SK-N-SH (cell line): ENCODE data around the gene SLIT1. TPM values are rescaled to one million over a fixed set of nuclear protein-coding genes. Genes with fewer than 3 reads are reported as not detected.

Experiments used
- CTCF ChIA-PET: fragments of 300-600, 350-600 bp; formaldehyde crosslinking; extraction: SDS; loops from one replicate; lab custom pipeline; 2021; lab: Yijun Ruan, JAX
- POLR2A ChIA-PET: fragments of 350-600 bp; sonication (Branson Sonifier 250); formaldehyde crosslinking; extraction: SDS; loops from one replicate; lab custom pipeline; 2020; ENCODE audit warnings: antibody characterized with exemption, inconsistent platforms; lab: Yijun Ruan, JAX
- DNase-seq: peaks from one replicate; pipeline ENCODE4 v3.0.0; 2012
- H2AFZ ChIP-seq: fragments of 200-600 bp; sonication (generic); 2 replicates; pipeline ENCODE4 v1.8.1; 2016; ENCODE audit warnings: antibody characterized with exemption, mild to moderate bottlenecking, low read depth
- H3F3A ChIP-seq: fragments of 200-600 bp; sonication (generic); replicated peaks from 2 replicates; pipeline ENCODE3; 2016; ENCODE audit warnings: antibody characterized with exemption, mild to moderate bottlenecking; ENCODE audit not compliant: insufficient read depth
- H3K27ac ChIP-seq, 2 experiments: fragments of 200-500 bp in 1 of 2; fragments of 200-600 bp in 1 of 2; sonication (Bioruptor generic) in 1 of 2; sonication (generic), shearing (Covaris generic) in 1 of 2; 2 replicates each; pipeline versions ENCODE4 v1.5.1 to v1.6.1; 2014 to 2016; ENCODE audit warnings: low read depth in 2 of 2, inconsistent platforms in 1 of 2, low read length in 1 of 2, mild to moderate bottlenecking in 1 of 2, mixed read lengths in 1 of 2
- H3K27me3 ChIP-seq: fragments of 200-600 bp; sonication (generic), shearing (Covaris generic); 2 replicates; pipeline ENCODE4 v1.6.1; 2016; ENCODE audit warnings: mixed run types; ENCODE audit not compliant: insufficient read depth
- H3K36me3 ChIP-seq, 2 experiments: fragments of 200-500 bp in 1 of 2; fragments of 200-600 bp in 1 of 2; sonication (Bioruptor generic) in 1 of 2; sonication (generic) in 1 of 2; replicated peaks in 1 of 2; 2 replicates each; pipeline versions ENCODE3 to v1.5.1; 2014 to 2016; ENCODE audit warnings: low read length in 1 of 2, mild to moderate bottlenecking in 1 of 2; ENCODE audit not compliant: insufficient read depth in 2 of 2, control insufficient read depth in 1 of 2
- H3K4me1 ChIP-seq, 2 experiments: fragments of 200-500 bp in 1 of 2; fragments of 200-600 bp in 1 of 2; sonication (Bioruptor generic) in 1 of 2; sonication (generic), shearing (Covaris generic) in 1 of 2; 2 replicates each; pipeline versions ENCODE4 v1.5.1 to v1.6.1; 2014 to 2016; ENCODE audit warnings: low read depth in 1 of 2, low read length in 1 of 2, mixed run types in 1 of 2; ENCODE audit not compliant: insufficient read depth in 2 of 2, control insufficient read depth in 1 of 2
- H3K4me2 ChIP-seq: fragments of 200-600 bp; sonication (generic), shearing (Covaris generic); 2 replicates; pipeline ENCODE4 v1.6.1; 2017; ENCODE audit warnings: mixed run types
- H3K4me3 ChIP-seq, 2 experiments: fragments of 200-500 bp in 1 of 2; fragments of 200-600 bp in 1 of 2; sonication (Bioruptor generic) in 1 of 2; sonication (generic), shearing (Covaris generic) in 1 of 2; 2 replicates each; pipeline versions ENCODE4 v1.5.1 to v1.8.1; 2014 to 2016; ENCODE audit warnings: low read depth in 2 of 2, inconsistent platforms in 1 of 2, low read length in 1 of 2, mild to moderate bottlenecking in 1 of 2, mixed read lengths in 1 of 2, moderate library complexity in 1 of 2
- H3K79me2 ChIP-seq: fragments of 200-600 bp; sonication (generic); 2 replicates; pipeline ENCODE4 v1.8.1; 2017; ENCODE audit warnings: mild to moderate bottlenecking; ENCODE audit not compliant: insufficient read depth
- H3K9ac ChIP-seq: fragments of 200-600 bp; sonication (generic); 2 replicates; pipeline ENCODE4 v1.6.1; 2017; ENCODE audit warnings: mixed run types
- H3K9me2 ChIP-seq: fragments of 200-600 bp; sonication (generic); 2 replicates; pipeline ENCODE4 v1.6.1; 2017; ENCODE audit warnings: mixed run types
- H3K9me3 ChIP-seq: fragments of 200-600 bp; sonication (generic); 2 replicates; pipeline ENCODE4 v1.6.1; 2017; ENCODE audit warnings: mixed run types, mild to moderate bottlenecking, moderate library complexity
- H4K20me1 ChIP-seq: fragments of 200-600 bp; sonication (generic); 2 replicates; pipeline ENCODE4 v1.6.1; 2017; ENCODE audit warnings: mild to moderate bottlenecking, mixed run types; ENCODE audit not compliant: insufficient read depth
- CTCF ChIP-seq: fragments of 200-600 bp; sonication (generic); IDR thresholded peaks from 2 replicates; pipeline ENCODE4 v1.6.1; 2017; ENCODE audit warnings: antibody characterized with exemption, mild to moderate bottlenecking, moderate library complexity
- ELF1 ChIP-seq: IDR thresholded peaks from 2 replicates; pipeline ENCODE4 v1.4.0; 2012
- GATA2 ChIP-seq: sonication (generic); formaldehyde crosslinking; IDR thresholded peaks from 2 replicates; pipeline ENCODE4 v1.5.0; 2020; ENCODE audit warnings: mild to moderate bottlenecking, missing genetic modification reagents
- MAX ChIP-seq: IDR thresholded peaks from 2 replicates; pipeline ENCODE4 v1.4.0; 2012; ENCODE audit warnings: low read depth
- MXI1 ChIP-seq: IDR thresholded peaks from 2 replicates; pipeline ENCODE4 v1.6.1; 2012; ENCODE audit warnings: mild to moderate bottlenecking, low read depth, low read length, improper control_type of control experiment
- NFIC ChIP-seq: IDR thresholded peaks from 2 replicates; pipeline ENCODE4 v1.4.0; 2012; ENCODE audit warnings: borderline replicate concordance
- NRF1 ChIP-seq: IDR thresholded peaks from 2 replicates; pipeline ENCODE4 v1.6.1; 2012; ENCODE audit warnings: low read depth, mild to moderate bottlenecking, low read length
- PBX3 ChIP-seq: IDR thresholded peaks from 2 replicates; pipeline ENCODE4; 2012
- POLR2AphosphoS5 ChIP-seq: IDR thresholded peaks from 2 replicates; pipeline ENCODE4 v1.6.1; 2012; ENCODE audit warnings: low read depth, low read length
- RCOR1 ChIP-seq: fragments of 150-350 bp; IDR thresholded peaks from 2 replicates; pipeline ENCODE4 v1.6.1; 2017; ENCODE audit warnings: antibody characterized with exemption, low read length
- RFX5 ChIP-seq: IDR thresholded peaks from 2 replicates; pipeline ENCODE4 v1.6.1; 2012; ENCODE audit warnings: mild to moderate bottlenecking, improper control_type of control experiment, low read length
- SMC3 ChIP-seq: IDR thresholded peaks from 2 replicates; pipeline ENCODE4 v1.6.1; 2012; ENCODE audit warnings: low read depth, low read length, improper control_type of control experiment
- TAF1 ChIP-seq: IDR thresholded peaks from 2 replicates; pipeline ENCODE4 v1.6.1; 2012; ENCODE audit warnings: low read depth, mild to moderate bottlenecking, low read length, moderate library complexity, borderline replicate concordance
- USF1 ChIP-seq: IDR thresholded peaks from 2 replicates; pipeline ENCODE4 v1.4.0; 2012; ENCODE audit warnings: low read depth, borderline replicate concordance
- YY1 ChIP-seq: IDR thresholded peaks from 2 replicates; pipeline ENCODE4 v1.4.0; 2012; ENCODE audit warnings: low read depth, mild to moderate bottlenecking
- ZBTB33 ChIP-seq: IDR thresholded peaks from 2 replicates; pipeline ENCODE4 v1.4.0; 2012; ENCODE audit warnings: low read depth, borderline replicate concordance
- WGBS: methylation state at CpG from one replicate; pipeline ENCODE4 v1.1.6; 2017; ENCODE audit warnings: low lambda C conversion rate; 5-methylcytosine and 5-hydroxymethylcytosine counted together
- polyA plus RNA-seq, 3 experiments: library from polyadenylated mRNA; depleted of rRNA; stranded (reverse); fragments of >200 nt; gene quantifications; 2 replicates each; pipeline ENCODE4 v1.2.3, GENCODE V29; 2012

SLIT1 gene
- polyA plus RNA-seq, 1 of the 3 experiments (the other 2 are of a cell fraction) = 0.05 TPM

- CTCF ChIA-PET = interaction anchor here (1.2 to 2.7 kb wide), 6 partner anchors 13 to 146 kb away, joined by 4 to 12 read pairs (median 7); no protein-coding TSS in a partner anchor
- TF ChIP-seq TAF1 = no peak
- no peak for TF ChIP-seq GATA2 (CRISPR knock-in tag)
- no peak for TF ChIP-seq PBX3
- no peak for TF ChIP-seq SMC3
- no peak for TF ChIP-seq RFX5
- TF ChIP-seq MAX = no peak
- TF ChIP-seq ZBTB33 = no peak
- TF ChIP-seq MXI1 = no peak
- TF ChIP-seq CTCF = no peak
- TF ChIP-seq POLR2AphosphoS5 = no peak
- no peak for TF ChIP-seq NFIC
- TF ChIP-seq USF1 = no peak
- no peak for TF ChIP-seq RCOR1
- no peak for TF ChIP-seq NRF1
- no peak for TF ChIP-seq YY1
- TF ChIP-seq ELF1 = no peak
- no peak overlapping the region for H3K27ac ChIP-seq
- no peaks in the 10 kb centered on the region for H3F3A ChIP-seq
- H2AFZ ChIP-seq = no peak overlapping the region
- H3K4me1 ChIP-seq = no peaks in the 10 kb centered on the region; a peak in 1 of 4 replicates
- DNase-seq = no peak
- no peaks in the 10 kb centered on the region for H3K36me3 ChIP-seq
- no peaks in the 10 kb centered on the region for H4K20me1 ChIP-seq
- H3K4me2 ChIP-seq = no peak overlapping the region
- H3K9me3 ChIP-seq = no peaks in the 10 kb centered on the region
- no peaks in the 10 kb centered on the region for H3K79me2 ChIP-seq
- no peaks in the 10 kb centered on the region for H3K9me2 ChIP-seq
- H3K9ac ChIP-seq = no peak overlapping the region
- WGBS = 43% methylated on average over 10 of the region's 15 CpGs
- H3K4me3 ChIP-seq = no peak overlapping the region
- POLR2A ChIA-PET = no interaction called here
- peaks cover 51% of the 10 kb centered on the region for H3K27me3 ChIP-seq
These were observed 96.4 kb downstream of the SLIT1 start for GRCh38 chr10:97089209-97089870.
